PC-3 (cell line): ENCODE data around the gene MBOAT1. TPM values are rescaled to one million over a fixed set of nuclear protein-coding genes. Genes with fewer than 3 reads are reported as not detected.

Source experiments
- ATAC-seq: fragments of 200-7000 bp; cut with Tn5 transposase; 2 replicates; pipeline ENCODE4 v1.9.1; 2020; ENCODE audit warnings: mild to moderate bottlenecking, moderate library complexity
- BruUV-seq: library from RNA; stranded (reverse); fragments of 400-500 nt; replicated peaks from 2 replicates; lab custom pipeline; 2021; lab: Mats Ljungman, UMichigan
- CTCF ChIA-PET: fragments of 300-600 bp; sonication (Branson Sonifier 250); formaldehyde crosslinking; loops from one replicate; lab custom pipeline; 2022; ENCODE audit warnings: antibody characterized with exemption; lab: Charles Lee
- POLR2A ChIA-PET: fragments of 300-600 bp; sonication (Branson Sonifier 250); formaldehyde crosslinking; loops from one replicate; lab custom pipeline; 2022; ENCODE audit warnings: antibody characterized with exemption; ENCODE audit not compliant: unreplicated experiment; lab: Charles Lee
- DNase-seq: peaks from one replicate; pipeline ENCODE4 v3.0.0-alpha.2; 2015
- H2AFZ ChIP-seq: fragments of 300-600 bp; sonication (generic); 2 replicates; pipeline ENCODE4 v1.6.0; 2016; ENCODE audit warnings: antibody characterized with exemption, low read length
- H3F3A ChIP-seq: fragments of 300-600 bp; sonication (generic); one replicate; pipeline ENCODE4 v1.6.0; 2017; ENCODE audit warnings: antibody characterized with exemption, low read length, control low read depth, mild to moderate bottlenecking; ENCODE audit not compliant: unreplicated experiment
- H3K27ac ChIP-seq: fragments of 300-600 bp; sonication (generic); 2 replicates; pipeline ENCODE4 v1.5.1; 2016; ENCODE audit warnings: mild to moderate bottlenecking, low read length
- H3K27me3 ChIP-seq: fragments of 300-600 bp; sonication (generic); 2 replicates; pipeline ENCODE4 v1.6.1; 2016; ENCODE audit warnings: low read length, mixed read lengths
- H3K36me3 ChIP-seq: fragments of 300-600 bp; sonication (generic); 2 replicates; pipeline ENCODE4 v1.6.1; 2016; ENCODE audit warnings: low read depth, mixed run types, low read length, mixed read lengths
- H3K4me1 ChIP-seq: fragments of 300-600 bp; sonication (generic); 2 replicates; pipeline ENCODE4 v1.5.1; 2016; ENCODE audit warnings: low read length; ENCODE audit not compliant: insufficient read depth
- H3K4me2 ChIP-seq: fragments of 300-600 bp; sonication (generic); 2 replicates; pipeline ENCODE4 v1.6.0; 2016; ENCODE audit warnings: low read length
- H3K4me3 ChIP-seq: fragments of 300-600 bp; sonication (generic); 2 replicates; pipeline ENCODE4 v1.5.1; 2016; ENCODE audit warnings: mild to moderate bottlenecking, low read length, mixed read lengths
- H3K79me2 ChIP-seq: fragments of 300-600 bp; sonication (generic); 2 replicates; pipeline ENCODE4 v1.6.1; 2017; ENCODE audit warnings: low read length, mixed read lengths
- H3K9ac ChIP-seq: fragments of 300-600 bp; sonication (generic); 2 replicates; pipeline ENCODE4 v1.6.0; 2016; ENCODE audit warnings: mild to moderate bottlenecking, low read length
- H3K9me2 ChIP-seq: fragments of 300-600 bp; sonication (generic); replicated peaks from 2 replicates; pipeline ENCODE4 v1.6.1; 2016; ENCODE audit warnings: mixed run types, low read length, mixed read lengths
- H3K9me3 ChIP-seq: fragments of 300-600 bp; sonication (generic); 2 replicates; pipeline ENCODE4 v1.6.1; 2016; ENCODE audit warnings: low read length, mixed read lengths
- H4K20me1 ChIP-seq: fragments of 300-600 bp; sonication (generic); 2 replicates; pipeline ENCODE4 v1.6.1; 2016; ENCODE audit warnings: low read length, mixed read lengths
- EZH2 ChIP-seq: fragments of 300-600 bp; sonication (generic); IDR thresholded peaks from one replicate; pipeline ENCODE4 v1.6.1; 2017; ENCODE audit warnings: antibody characterized with exemption, mild to moderate bottlenecking, low read length; ENCODE audit not compliant: unreplicated experiment
- EZH2phosphoT487 ChIP-seq: fragments of 300-600 bp; sonication (generic); IDR thresholded peaks from 2 replicates; pipeline ENCODE4 v1.6.1; 2018; ENCODE audit warnings: mild to moderate bottlenecking, antibody characterized with exemption, low read length, borderline replicate concordance
- intact Hi-C: fragments of 100-400 bp; cut with micrococcal nuclease; formaldehyde crosslinking; loops from 2 replicates; pipeline ENCODE4 v1.9.0; 2023
- total RNA-seq: library from RNA; depleted of rRNA; stranded (reverse); fragments of >200 nt; gene quantifications from 2 replicates; pipeline ENCODE4 v1.2.3, GENCODE V29; 2014
- TF ChIP-seq, protein P1 (sequence below): fragments of 300-600 bp; sonication (generic); conservative IDR thresholded peaks from 2 replicates; pipeline ENCODE4 v1.5.1; 2017; ENCODE audit warnings: antibody characterized with exemption, low read depth, mild to moderate bottlenecking, low read length

MBOAT1 gene
- total RNA-seq, 1 experiment from 2014 or later: 8.4 TPM

DNA sequence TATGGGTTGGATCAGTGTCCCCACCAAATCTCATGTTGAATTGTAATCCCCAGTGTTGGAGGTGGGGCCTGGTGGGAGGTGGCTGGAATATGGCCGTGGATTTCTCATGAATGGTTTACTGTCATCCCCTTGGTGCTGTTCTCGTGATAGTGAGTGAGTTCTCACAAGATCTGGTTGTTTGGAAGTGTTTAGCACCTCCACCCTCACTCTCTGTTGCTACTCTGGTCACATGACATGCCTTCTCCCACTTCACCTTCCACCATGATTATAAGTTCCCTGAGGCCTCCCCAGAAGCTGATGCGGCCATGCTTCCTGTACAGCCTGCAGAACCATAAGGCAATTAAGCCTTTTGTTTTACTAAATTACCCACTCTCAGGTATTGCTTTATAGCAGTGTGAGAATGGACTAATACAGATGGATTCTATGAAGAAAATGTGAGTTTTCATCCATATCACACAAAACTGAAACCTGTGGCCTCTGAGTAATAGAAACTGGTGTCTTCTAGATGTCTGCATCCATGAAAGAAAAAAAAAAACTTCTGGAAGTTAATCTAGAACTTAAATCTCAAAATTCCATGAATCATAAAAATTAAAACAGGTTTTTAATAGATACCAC lies 39.3 kb downstream of the MBOAT1 start:
- Histone ChIP-seq H3K27me3 (no peaks in the 10 kb centered on the region), H3K36me3 (no peaks in the 10 kb centered on the region), H3K9me3 (no peaks in the 10 kb centered on the region), H3K4me3 (no peak overlapping the region), H3K9me2 (no peaks in the 10 kb centered on the region), H3F3A (no peaks in the 10 kb centered on the region), H3K4me2 (no peak overlapping the region), H2AFZ (no peak overlapping the region), H3K9ac (no peak overlapping the region), H3K79me2 (no peaks in the 10 kb centered on the region), H3K27ac (no peak overlapping the region), H4K20me1 (no peaks in the 10 kb centered on the region), H3K4me1 (0 out of 2 replicates have a peak, but pooled peaks cover 3% of the 10 kb centered on the region)
- no TSS peak for BruUV-seq
- DNase-seq (no peak), ATAC-seq (no peak)
- ChIA-PET CTCF (no interaction called here), POLR2A (no interaction called here)
- TF ChIP-seq EZH2 (no peak), EZH2phosphoT487 (no peak)
- TF ChIP-seq, protein P1, sequence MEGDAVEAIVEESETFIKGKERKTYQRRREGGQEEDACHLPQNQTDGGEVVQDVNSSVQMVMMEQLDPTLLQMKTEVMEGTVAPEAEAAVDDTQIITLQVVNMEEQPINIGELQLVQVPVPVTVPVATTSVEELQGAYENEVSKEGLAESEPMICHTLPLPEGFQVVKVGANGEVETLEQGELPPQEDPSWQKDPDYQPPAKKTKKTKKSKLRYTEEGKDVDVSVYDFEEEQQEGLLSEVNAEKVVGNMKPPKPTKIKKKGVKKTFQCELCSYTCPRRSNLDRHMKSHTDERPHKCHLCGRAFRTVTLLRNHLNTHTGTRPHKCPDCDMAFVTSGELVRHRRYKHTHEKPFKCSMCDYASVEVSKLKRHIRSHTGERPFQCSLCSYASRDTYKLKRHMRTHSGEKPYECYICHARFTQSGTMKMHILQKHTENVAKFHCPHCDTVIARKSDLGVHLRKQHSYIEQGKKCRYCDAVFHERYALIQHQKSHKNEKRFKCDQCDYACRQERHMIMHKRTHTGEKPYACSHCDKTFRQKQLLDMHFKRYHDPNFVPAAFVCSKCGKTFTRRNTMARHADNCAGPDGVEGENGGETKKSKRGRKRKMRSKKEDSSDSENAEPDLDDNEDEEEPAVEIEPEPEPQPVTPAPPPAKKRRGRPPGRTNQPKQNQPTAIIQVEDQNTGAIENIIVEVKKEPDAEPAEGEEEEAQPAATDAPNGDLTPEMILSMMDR: no peak
- intact Hi-C loops: no loop called here

- CTCF ChIA-PET: no interaction called here
- no peak overlapping the region for H3K4me2 ChIP-seq
- POLR2A ChIA-PET: no interaction called here
- no peaks in the 10 kb centered on the region for H3K79me2 ChIP-seq
- H4K20me1 ChIP-seq: no peaks in the 10 kb centered on the region
- no peak overlapping the region for H3K4me3 ChIP-seq
- H3F3A ChIP-seq: no peaks in the 10 kb centered on the region
- H3K27ac ChIP-seq: no peak overlapping the region
- H3K9me3 ChIP-seq: no peaks in the 10 kb centered on the region
- ATAC-seq: no peak
- H3K4me1 ChIP-seq: 0 out of 2 replicates have a peak, but pooled peaks cover 3% of the 10 kb centered on the region
- H3K9me2 ChIP-seq: no peaks in the 10 kb centered on the region
- DNase-seq: no peak
- H3K9ac ChIP-seq: no peak overlapping the region
- BruUV-seq: no TSS peak
- no peaks in the 10 kb centered on the region for H3K36me3 ChIP-seq
- no peaks in the 10 kb centered on the region for H3K27me3 ChIP-seq
- no peak overlapping the region for H2AFZ ChIP-seq
- no peak for TF ChIP-seq EZH2phosphoT487
- no peak for TF ChIP-seq EZH2
- TF ChIP-seq, protein P1: no peak
- intact Hi-C loops: no loop called here
Observed at GRCh38 chr6:20170455-20171148, 41.7 kb downstream of the MBOAT1 start.

GRCh38 chr6:20169786-20170185 lies 42.5 kb downstream of the MBOAT1 start:
- Histone ChIP-seq H3K9me2 (no peaks in the 10 kb centered on the region), H3K4me3 (no peak overlapping the region), H3K9ac (no peak overlapping the region), H4K20me1 (no peaks in the 10 kb centered on the region), H3K79me2 (no peaks in the 10 kb centered on the region), H3K4me2 (no peak overlapping the region), H3K27ac (no peak overlapping the region), H3K36me3 (no peaks in the 10 kb centered on the region), H3F3A (no peaks in the 10 kb centered on the region), H3K27me3 (no peaks in the 10 kb centered on the region), H2AFZ (no peak overlapping the region), H3K4me1 (0 out of 2 replicates have a peak, but pooled peaks cover 3% of the 10 kb centered on the region), H3K9me3 (no peaks in the 10 kb centered on the region)
- intact Hi-C loops: no loop called here
- ChIA-PET POLR2A (no interaction called here), CTCF (no interaction called here)
- no peak for ATAC-seq
- no peak for TF ChIP-seq EZH2
- TF ChIP-seq, protein P1: no peak
- TF ChIP-seq EZH2phosphoT487: no peak
- no TSS peak for BruUV-seq
- no peak for DNase-seq
